DMS153 (cell line): ENCODE measurements around the gene ABHD14A.
A peak's percentile ranks its signal among the peaks of the same experiment; 100 is the strongest.

Experiments
- DNase-seq: peaks from one replicate; lab custom pipeline; 2025; lab: John Stamatoyannopoulos, UW

Gene ABHD14A

DNA sequence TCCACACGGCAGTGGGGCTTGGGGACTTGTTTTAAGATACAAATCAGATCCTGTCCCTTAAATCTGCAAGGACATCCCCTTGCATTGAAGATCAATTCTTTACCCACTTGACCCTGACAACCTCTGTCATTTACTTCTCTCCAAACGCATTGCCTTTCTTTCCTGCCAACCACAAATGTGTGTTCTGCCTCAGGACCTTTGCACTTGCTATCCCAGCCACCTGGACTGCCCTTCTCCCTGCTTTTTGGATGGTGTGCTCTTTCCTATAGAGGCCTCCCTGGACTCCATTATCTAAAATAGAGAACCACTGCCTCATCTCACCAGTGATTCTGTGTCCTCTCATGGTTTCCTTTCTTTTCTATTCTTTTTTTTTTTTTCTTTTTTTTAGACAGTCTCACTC, 22.3 kb downstream of the ABHD14A start:
- no peak for DNase-seq

- DNase-seq: no peak
Measured at GRCh38 chr3:51997935-51998596, 23.2 kb downstream of the ABHD14A start.

DNA sequence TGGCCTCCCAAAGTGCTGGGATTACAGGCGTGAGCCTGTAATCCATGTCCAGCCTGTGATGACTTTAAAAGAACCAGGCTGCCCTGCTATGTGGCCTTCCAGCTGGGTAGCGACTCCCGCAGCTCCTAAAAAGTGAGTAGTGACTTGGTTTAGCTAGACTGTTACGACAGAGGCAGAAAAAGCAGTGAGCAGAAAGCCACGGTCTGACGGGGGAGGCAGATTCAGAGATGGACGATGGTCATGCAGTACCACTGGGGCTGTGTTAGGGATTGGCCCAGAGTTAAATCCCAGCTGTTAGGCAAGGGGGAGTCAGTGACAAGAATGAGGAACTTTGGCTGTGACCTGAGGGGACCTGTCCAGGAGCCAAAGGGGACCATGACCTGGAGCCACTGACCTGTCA, 23.9 kb downstream of the ABHD14A start:
- no peak for DNase-seq

DNA sequence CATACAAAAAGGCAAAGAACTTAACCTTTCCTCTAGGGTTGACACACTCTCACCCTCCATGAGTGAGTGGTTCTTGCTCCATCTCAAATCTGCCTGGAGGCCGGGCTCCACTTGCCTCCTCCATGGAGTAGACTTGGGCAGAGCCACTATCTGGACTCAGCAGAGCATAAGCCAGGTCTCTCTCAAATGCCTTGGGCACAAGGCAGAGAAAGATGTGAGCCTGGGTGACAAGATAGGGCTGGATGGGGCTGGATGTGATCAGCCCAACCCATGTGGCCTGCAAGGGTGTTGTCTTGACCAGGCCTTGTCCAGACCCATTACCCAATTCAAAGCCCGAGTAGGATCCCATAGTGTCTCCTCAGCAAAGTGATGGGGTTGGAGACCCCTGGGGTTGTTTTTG, 25.0 kb downstream of the ABHD14A start:
- DNase-seq: no peak

DNA sequence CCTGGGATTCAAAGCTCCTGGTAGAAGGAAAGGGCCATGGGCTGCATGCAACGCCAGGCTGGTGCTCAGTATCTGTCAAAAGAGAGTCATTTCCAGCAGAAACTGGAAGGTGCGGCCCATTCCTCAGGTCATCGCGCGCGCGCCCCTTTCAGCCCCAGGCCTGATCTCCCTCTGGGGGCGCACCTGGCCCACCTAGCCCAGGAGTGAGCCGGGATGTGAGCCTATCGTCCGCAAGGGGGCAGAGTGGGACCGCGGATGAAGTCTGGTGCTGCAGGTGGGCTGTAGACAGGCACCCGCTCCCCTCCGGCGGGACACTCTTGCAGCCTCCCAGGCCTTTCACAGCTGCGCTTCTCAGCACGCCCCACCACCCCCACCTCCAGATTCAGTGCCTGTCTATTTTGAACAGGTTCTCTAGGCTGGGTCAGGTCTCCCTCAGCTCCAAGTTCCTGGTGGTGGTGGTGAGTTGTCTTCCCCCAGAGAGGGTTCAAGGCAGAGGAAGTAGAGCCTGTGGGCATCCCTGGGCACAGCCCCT, 26.6 kb downstream of the ABHD14A start:
- no peak for DNase-seq

DNA sequence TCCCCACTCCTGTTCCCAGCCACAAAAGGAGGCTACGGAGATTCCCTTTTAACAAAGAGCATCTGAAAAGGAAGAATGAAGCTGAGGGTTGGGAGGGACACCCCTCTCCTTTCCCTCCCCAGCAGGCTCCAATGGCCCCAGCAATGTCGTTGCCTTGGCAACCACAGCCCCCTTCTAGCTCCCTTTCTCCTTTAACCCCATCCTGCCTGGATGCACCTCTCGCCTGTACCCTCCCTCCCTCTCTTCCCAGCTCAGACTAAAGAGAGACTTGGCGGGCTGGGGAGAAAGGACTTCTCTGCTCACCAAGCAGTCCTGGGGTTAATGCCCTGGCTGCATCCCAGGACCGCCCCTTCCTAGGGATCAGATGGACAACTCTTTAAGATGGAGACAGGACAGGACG, 27.9 kb downstream of the ABHD14A start:
- DNase-seq: no peak

DNA sequence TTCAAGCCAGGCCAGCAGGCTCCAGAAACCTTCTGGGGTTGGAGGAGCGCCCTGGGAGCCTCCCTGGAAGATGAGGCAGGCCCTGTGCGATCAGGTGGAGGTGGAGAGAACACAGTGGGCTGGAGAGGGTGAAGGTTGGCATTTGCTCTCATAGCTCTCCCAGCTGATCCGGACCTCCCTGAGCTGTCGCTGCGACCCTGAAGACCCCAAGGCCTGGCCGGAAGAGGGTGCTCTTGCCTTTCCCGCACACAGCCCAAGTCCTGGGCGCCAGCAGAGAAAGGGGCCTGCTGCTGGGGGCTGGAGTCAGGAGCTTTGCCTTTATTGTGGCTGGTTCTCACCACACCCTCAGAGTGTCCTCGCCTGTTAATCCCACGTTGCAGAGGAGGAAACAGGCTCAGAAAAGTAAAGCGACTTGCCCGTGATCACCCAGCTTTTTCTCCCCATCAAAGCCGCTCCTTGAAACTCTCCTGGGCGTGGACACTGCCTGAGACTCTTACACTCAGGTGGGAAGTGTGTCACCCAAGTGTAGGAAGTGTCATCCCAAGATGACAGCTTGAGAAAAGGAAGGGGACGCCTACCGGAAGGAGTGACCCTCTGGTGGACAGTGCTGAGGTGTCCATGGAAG, 29.4 kb downstream of the ABHD14A start:
- no peak for DNase-seq

GRCh38 chr3:52004906-52005395, 30.1 kb downstream of the ABHD14A start:
- no peak for DNase-seq

GRCh38 chr3:52005571-52005986, 30.7 kb downstream of the ABHD14A start:
- DNase-seq: peak; percentile 7

DNA sequence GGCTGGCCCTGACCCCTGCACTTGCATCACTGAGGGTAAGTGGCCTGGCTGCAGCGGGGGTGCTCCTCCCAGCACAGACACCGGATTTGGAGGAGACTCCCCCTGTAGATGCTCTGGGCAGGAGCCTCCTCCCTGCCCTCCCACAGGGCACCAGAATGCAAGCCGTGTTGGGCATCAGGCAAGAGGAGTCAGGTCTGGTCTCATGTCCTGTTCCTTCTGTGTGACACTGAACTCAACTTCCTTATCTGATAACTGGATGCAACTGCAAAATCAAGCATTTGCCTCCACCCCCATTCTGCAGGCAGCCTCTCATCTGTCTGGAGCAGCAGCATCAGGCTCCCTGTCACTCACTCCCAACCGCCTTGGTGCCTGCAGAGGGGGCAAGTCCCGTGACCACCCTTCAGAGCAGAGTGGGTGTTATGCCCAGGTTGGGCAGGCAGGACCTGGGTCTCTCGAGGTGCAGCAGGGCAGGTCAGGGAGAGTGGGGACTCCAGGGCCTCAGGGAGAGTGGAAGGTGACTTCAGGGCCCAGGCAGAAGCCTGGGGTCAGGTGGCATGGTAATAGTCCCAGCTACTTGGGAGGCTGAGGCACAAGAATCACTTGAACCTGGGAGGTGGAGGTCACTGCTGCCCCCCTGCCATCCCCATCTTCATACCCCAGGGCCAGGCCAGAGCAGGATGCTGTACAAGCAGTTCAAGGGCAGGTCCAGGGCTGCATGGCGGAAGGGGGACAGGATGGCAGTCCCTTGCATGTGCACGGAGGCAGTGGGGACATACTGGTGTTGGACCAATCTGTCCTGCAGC, 31.4 kb downstream of the ABHD14A start:
- DNase-seq: no peak

GRCh38 chr3:52006820-52007133, 31.9 kb downstream of the ABHD14A start:
- no peak for DNase-seq

DNA sequence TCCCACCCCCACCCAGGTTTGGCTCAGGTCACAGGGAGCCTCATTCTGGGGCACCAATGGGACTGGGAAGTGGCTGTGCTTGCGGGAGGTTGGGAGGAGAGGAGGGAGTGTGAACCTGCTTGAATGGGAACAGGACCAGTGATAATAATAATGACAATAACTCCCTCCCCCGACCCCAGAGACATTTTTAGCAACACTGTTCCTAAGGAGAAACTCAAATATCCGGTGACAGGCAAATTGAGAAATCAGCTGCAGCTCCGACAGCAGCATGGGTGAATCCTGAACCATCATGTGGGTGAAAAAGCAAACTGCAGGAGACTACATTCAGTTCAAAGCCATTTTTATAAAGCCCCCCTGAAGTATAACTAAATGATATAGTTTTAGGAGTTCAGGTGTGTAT, 32.4 kb downstream of the ABHD14A start:
- DNase-seq: no peak

GRCh38 chr3:52010431-52010830, 35.6 kb downstream of the ABHD14A start:
- DNase-seq: no peak

DNA sequence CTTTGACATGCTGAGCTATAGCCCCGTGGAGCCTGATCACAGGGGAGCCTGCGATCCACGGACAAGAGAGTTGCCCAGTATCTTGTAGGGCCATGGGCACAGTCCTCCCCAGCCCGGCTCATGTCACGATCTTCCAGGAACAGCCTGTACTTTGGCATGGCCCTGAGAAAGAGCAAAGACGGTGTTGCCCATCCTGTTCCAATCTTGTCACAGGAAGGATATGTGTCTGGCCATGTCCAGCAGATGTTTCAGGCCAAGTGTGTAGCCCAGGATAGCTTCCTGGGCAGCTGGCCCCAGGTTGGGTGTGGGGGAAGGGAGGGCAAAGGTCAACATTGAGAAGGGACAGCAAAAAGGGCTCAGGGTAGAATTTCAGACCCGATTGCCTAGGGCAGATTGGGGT, 37.8 kb downstream of the ABHD14A start:
- DNase-seq: no peak

- DNase-seq: no peak
Measured at GRCh38 chr3:52013802-52014598, 39.1 kb downstream of the ABHD14A start.

- DNase-seq: no peak
Measured at GRCh38 chr3:52014613-52015012, 39.7 kb downstream of the ABHD14A start.

GRCh38 chr3:52015438-52016228, 40.8 kb downstream of the ABHD14A start:
- DNase-seq: no peak

GRCh38 chr3:52017586-52017985, 42.7 kb downstream of the ABHD14A start:
- no peak for DNase-seq

DNA sequence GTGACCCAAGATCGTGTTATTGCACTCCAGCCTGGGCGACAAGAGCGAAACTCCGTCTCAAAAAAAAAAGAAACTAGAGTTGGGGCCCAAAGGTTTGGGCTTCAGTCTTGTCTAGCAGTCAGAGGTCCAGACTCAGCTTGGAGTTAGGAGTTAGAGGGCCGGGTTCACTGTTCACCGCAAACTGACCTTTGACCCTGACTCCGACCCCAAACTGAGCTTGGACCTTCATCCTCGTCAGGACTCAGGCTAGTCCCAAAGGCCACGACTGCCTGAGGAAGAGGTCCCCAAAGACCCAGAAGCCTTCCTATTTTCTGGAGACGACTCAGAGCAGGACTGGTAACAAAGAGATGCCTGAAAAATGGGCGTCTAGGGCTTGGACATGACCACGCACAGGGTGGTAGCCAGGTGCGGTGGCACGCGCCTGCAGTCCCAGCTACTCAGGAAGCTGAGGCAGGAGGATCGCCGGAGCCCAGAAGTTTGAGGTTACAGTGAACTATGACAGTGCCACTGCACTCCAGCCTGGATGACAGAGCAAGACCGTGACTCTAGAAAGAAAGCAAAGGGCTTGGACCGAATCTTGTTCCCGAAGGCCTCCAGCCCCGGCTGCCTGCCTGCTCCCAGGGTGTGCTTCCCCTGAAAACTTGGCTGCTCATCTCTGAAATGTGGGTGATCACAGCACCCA, 43.6 kb downstream of the ABHD14A start:
- DNase-seq: no peak

- DNase-seq: no peak
Measured at GRCh38 chr3:52019352-52020080, 44.7 kb downstream of the ABHD14A start.
